GM19239 (cell line): ENCODE measurements around the gene CCDC141.

ENCODE experiments used
- DNase-seq: peaks from one replicate; pipeline ENCODE4 v3.0.0; 2011; ENCODE audit warnings: low spot score; ENCODE audit not compliant: insufficient read length
- FAIRE-seq: peaks from 2 replicates; lab custom pipeline; 2011; peaks lifted over from hg19 to GRCh38; lab: Jason Lieb, UNC

CCDC141 gene

DNA sequence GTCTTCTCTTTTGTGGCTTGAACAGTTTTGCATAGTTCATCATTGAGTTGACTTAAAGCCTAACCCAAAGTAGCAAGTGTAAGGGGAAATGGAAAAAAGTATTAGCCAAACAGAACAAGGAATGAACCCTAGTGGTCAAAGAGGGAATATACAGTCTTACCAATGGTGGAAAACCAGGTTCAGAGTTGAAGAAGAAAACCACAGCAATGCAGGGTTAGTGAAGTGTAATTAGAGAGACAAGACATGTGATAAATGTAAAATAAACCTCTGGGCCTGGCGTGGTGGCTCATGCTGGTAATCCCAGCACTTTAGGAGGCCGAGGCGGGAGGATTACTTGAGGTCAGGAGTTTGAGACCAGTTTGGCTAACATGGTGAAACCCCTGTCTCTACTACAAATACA is 245.1 kb downstream of the CCDC141 start:
- DNase-seq = no peak
- FAIRE-seq = peak; percentile 88

DNA sequence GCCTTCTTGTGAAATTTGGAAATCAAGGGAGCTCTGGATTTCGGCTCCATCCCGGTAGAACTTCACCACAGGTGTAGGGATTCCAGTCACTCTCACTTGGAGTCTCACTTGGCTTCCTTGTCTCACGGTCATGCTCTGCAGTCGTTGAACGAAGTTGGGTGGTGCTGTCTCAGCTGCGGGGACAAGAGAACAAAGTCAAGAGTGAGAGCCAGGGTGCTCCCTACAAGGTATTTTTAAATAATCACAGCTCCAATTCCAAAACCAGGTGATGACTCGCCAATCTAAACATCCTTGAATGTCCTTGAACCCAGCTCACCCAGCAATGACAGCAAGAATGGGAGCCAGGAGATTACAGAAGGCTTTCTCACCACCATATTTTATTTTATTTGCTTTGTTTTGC is 249.4 kb downstream of the CCDC141 start:
- FAIRE-seq = no peak

DNA sequence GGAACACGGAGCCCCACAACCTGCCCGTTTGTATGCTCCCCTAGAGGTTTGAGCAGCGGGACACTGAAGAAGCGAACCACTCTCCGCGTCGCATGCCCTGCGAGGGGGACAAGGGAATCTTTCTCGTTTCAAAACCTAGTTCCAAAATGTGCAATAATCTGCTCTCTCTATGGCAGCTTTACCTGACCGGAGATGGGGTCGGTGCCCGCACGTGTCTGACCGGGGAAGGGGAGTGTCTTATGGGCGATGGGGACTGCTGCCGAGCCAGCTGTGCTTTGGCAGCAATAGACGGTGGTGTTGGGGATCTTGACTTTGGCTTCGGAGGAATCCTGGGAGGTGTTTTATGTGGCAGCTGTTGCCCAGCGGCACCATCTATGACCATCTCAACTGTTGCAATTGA is 250.6 kb downstream of the CCDC141 start:
- DNase-seq (no peak), FAIRE-seq (no peak)

More for the DNA sequence above, 249.4 kb downstream of the CCDC141 start:
- DNase-seq = no peak

DNA sequence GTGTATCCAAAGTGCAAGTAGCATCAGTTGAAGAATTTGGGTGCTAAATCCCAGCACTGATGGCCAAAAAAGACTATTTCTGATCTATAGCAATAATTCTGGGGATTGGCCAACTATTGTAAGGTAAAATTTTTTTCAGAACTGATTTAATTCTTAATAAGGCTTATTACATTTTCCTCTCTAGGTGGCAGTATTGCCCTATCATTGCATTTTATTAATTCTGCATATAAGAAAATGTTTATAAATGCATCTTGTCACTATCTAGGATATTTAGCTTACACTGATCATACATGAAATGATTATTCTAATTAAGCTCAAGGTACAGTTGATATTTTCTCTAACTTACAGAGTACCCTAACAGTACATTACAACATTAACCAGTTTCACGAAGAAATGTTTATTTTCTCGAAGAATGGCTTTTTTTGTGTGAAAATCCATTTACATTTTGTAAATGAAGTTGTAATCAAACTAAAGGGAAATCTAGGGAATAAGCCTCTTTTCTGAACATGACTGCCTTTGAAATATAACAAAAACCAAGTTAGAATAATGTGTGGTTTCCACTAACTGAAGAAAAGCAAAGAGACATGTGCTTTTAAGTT is 253.8 kb downstream of the CCDC141 start:
- no peak for FAIRE-seq
- no peak for DNase-seq

DNA sequence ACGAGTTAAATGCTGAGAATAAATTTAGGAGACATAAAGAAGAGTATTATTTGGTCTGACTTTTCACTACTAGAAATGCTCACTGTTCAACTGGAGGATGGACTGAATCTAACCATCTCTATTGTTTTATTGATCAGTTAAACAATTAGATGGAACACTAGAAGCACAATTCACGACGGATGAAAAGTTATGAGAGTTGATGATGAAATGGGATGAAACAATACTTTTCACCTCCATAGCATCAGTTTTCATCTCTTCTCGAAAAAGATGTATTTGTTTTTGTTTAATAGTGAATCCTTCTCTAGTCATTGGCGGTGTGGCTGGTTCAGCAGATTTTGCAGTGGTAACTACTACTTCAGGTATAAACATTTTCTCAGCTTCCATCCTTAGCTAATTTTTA is 262.0 kb downstream of the CCDC141 start:
- FAIRE-seq (peak; percentile 11), DNase-seq (no peak)

DNA sequence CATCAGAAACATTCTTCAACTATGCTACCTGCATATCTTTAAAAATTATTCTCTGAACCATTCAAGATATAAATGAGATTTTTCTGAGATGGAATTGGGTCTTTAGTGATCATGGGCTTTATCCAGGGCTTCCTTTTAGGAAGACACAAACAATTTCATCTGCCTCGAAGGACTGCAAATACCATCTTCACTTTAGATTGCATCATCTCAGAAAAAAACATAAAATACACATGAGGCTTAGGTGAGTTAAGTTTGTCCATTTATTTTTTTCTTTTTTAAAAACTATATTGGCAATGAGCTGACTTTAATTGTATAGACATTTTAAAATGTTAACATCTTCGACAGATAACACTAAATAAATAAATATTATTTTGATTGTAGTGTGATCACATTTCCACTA is 262.8 kb downstream of the CCDC141 start:
- FAIRE-seq (no peak), DNase-seq (no peak)

DNA sequence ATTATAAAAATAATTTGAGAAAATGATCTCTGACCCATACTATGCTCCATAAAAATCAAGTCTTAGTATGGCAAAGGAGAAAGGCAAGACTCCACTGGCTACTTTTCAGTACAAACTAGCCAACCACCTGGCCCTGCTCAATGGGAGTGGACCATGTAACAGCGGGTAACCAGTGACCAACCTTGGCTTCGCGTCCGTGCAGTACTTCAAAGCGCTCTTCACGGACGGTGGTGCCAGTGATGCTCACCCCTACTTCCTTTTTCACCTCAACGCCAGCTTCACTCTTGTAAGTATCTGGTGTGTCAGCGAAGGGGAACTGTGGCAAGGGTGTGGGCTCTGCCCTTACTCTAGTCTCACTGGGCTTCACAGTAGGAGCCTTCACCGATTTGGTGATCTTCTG is 266.0 kb downstream of the CCDC141 start:
- no peak for DNase-seq
- FAIRE-seq = no peak

DNA sequence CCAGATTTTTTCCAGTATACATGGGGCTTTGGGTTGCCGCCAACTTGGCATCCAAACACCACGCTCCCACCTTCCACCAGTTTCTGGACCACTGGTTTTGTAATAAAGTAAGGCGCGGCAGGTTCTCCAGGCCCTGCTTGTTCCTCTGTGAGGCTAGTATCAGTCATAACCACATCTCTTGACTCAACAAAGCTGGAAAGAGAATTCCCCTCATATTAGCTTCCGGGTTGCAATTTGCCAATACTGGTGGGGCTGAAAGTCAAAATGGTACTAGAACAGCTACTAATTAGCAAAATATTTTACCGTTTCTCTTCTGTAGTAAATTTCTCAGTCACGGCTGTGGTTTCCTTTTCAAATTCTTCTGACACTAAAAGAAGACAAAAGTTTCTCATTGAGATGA is 267.7 kb downstream of the CCDC141 start:
- DNase-seq (no peak), FAIRE-seq (no peak)
